Gastrocnemius medialis (tissue), 4 donors: ENCODE data around the gene OR10A5.

ENCODE experiments used
- CTCF ChIP-seq, 5 experiments: fragments of 450-650 bp in 3 of 5; fragments of 200-600 bp in 2 of 5; sonication (generic) in 2 of 5; IDR thresholded peaks in 4 of 5; conservative IDR thresholded peaks in 1 of 5; 1 replicate in 4 of 5; 2 replicates in 1 of 5; pipeline ENCODE4 v1.5.1; 2016 to 2019; ENCODE audit warnings: antibody characterized with exemption in 5 of 5, mild to moderate bottlenecking in 3 of 5, moderate library complexity in 3 of 5
- POLR2A ChIP-seq, 2 donors: fragments of 450-650 bp; IDR thresholded peaks; one replicate each; pipeline ENCODE4 v1.6.1; 2017; ENCODE audit warnings: antibody characterized with exemption in 2 of 2, mild to moderate bottlenecking in 2 of 2, moderate library complexity in 2 of 2

GRCh38 chr11:6824136-6824823, 21.2 kb upstream of the OR10A5 start:
- TF ChIP-seq CTCF (IDR thresholded peaks at IDR 0.05 in 4 of 5, conservative IDR thresholded peaks at IDR 0.05 in 1 of 5): no peak
- TF ChIP-seq POLR2A (IDR thresholded peaks at IDR 0.05): no peak
